SU-DHL-6 (cell line): Measurements from ENCODE around the gene SCAPER.

ENCODE experiments used
- H2AFZ ChIP-seq: fragments of 200-600 bp; sonication (generic); 2 replicates; pipeline ENCODE4 v1.6.1; 2014; ENCODE audit warnings: low read depth, mild to moderate bottlenecking, moderate library complexity, mixed read lengths, antibody characterized with exemption, low read length; ENCODE audit not compliant: severe bottlenecking
- H3F3A ChIP-seq: fragments of 200-600 bp; shearing (Covaris generic); 2 replicates; pipeline ENCODE4 v1.6.0; 2016; ENCODE audit warnings: antibody characterized with exemption, mild to moderate bottlenecking; ENCODE audit not compliant: insufficient read depth
- H3K27ac ChIP-seq: fragments of 200-600 bp; sonication (generic); 2 replicates; pipeline ENCODE4 v1.5.1; 2016; ENCODE audit warnings: low read depth, mild to moderate bottlenecking, low read length, moderate library complexity, mixed read lengths
- H3K27me3 ChIP-seq: fragments of 200-600 bp; sonication (generic), shearing (Covaris generic); 2 replicates; pipeline ENCODE4 v1.6.0; 2014; ENCODE audit warnings: mild to moderate bottlenecking, low read length
- H3K36me3 ChIP-seq: fragments of 200-600 bp; sonication (generic); 2 replicates; pipeline ENCODE4 v1.6.1; 2014; ENCODE audit warnings: mild to moderate bottlenecking, low read length, mixed read lengths
- H3K4me2 ChIP-seq: fragments of 300-600, 200-600 bp; shearing (Covaris generic), sonication (generic); 2 replicates; pipeline ENCODE4 v1.6.0; 2014; ENCODE audit warnings: low read length, low read depth, mild to moderate bottlenecking; ENCODE audit not compliant: poor library complexity, severe bottlenecking
- H3K4me3 ChIP-seq: fragments of 200-600 bp; sonication (generic); 2 replicates; pipeline ENCODE4 v1.5.1; 2014; ENCODE audit warnings: antibody characterized with exemption, low read length, mild to moderate bottlenecking, mixed read lengths; ENCODE audit not compliant: insufficient read depth, poor library complexity, severe bottlenecking
- H3K79me2 ChIP-seq: fragments of 200-600 bp; sonication (generic); 2 replicates; pipeline ENCODE4 v1.6.1; 2014; ENCODE audit warnings: mild to moderate bottlenecking, low read length, moderate library complexity; ENCODE audit not compliant: insufficient read depth
- H3K9ac ChIP-seq: fragments of 200-600 bp; sonication (generic); 2 replicates; pipeline ENCODE4 v1.7.0; 2014; ENCODE audit warnings: mild to moderate bottlenecking, low read length
- H3K9me2 ChIP-seq: fragments of 200-600 bp; sonication (generic); replicated peaks from 2 replicates; pipeline ENCODE4 v1.6.1; 2014; ENCODE audit warnings: low read length; ENCODE audit not compliant: insufficient read depth
- H3K9me3 ChIP-seq: fragments of 200-600 bp; sonication (generic); 2 replicates; pipeline ENCODE4 v1.6.1; 2014; ENCODE audit warnings: low read length, mixed read lengths; ENCODE audit not compliant: insufficient read depth
- H4K20me1 ChIP-seq: fragments of 200-600 bp; sonication (generic); 2 replicates; pipeline ENCODE4 v1.6.1; 2014; ENCODE audit warnings: low read depth, mild to moderate bottlenecking, antibody characterized with exemption, low read length, moderate library complexity, mixed read lengths
- CTCF ChIP-seq: fragments of 200-600 bp; sonication (generic); IDR thresholded peaks from one replicate; pipeline ENCODE4 v1.5.1; 2017; ENCODE audit warnings: antibody characterized with exemption, mild to moderate bottlenecking, low read length, moderate library complexity; ENCODE audit not compliant: insufficient read depth, poor library complexity, severe bottlenecking
- EZH2phosphoT487 ChIP-seq: fragments of 200-600 bp; sonication (generic), shearing (Covaris generic); conservative IDR thresholded peaks from 2 replicates; pipeline ENCODE4 v1.6.1; 2018; ENCODE audit warnings: mild to moderate bottlenecking, antibody characterized with exemption, low read length, moderate library complexity, mixed read lengths

Gene SCAPER

DNA sequence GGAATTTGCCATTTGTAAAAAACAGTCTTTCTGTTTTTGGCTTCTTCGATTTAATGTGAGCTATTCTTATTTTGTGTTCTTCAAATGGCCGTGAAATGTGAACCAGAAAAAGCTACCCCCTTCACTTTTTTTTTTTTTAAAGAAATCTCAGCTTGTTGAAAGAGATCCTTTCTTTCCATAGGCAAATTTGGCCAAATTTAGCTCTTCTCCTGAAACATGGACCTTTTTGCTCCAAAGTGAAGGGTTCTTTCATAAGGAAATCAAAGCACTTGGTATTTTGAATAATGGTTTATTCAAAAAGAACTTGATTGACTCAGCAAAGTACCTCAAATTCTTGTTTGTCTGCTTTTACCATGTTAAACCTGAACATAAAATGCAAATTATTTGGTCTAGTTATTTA is 36.5 kb upstream of the SCAPER start:
- Histone ChIP-seq H3K36me3 (no peaks in the 10 kb centered on the region), H3K4me2 (no peak overlapping the region), H3K9ac (no peak overlapping the region), H2AFZ (no peak overlapping the region), H3F3A (no peaks in the 10 kb centered on the region; the same call in 1 of the 2 replicates), H3K9me2 (no peaks in the 10 kb centered on the region), H3K79me2 (no peaks in the 10 kb centered on the region), H3K27ac (no peak overlapping the region), H3K27me3 (no peaks in the 10 kb centered on the region), H3K9me3 (no peaks in the 10 kb centered on the region), H4K20me1 (no peaks in the 10 kb centered on the region), H3K4me3 (no peak overlapping the region)
- TF ChIP-seq CTCF: no peak
- TF ChIP-seq EZH2phosphoT487: no peak

DNA sequence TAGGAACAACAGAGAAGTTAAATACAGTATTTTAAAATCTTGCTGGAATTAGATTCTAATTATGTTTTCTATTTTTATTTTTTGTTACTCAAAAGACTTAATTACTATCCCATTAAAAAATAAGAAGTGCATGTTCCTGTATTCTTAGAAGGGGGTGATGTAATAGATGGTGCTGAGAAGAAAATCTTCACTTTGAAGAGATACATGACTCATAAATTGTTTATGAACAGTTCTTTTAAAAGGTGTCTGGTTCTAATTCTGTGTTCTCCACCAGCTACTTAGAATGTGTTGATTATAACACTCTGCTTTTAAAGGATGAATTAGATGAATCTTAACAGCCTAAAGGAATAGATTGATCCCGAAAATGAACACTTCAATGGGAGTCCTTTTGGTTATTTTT is 34.6 kb upstream of the SCAPER start:
- no peak overlapping the region for H3K4me3 ChIP-seq
- no peak overlapping the region for H3K9ac ChIP-seq
- no peaks in the 10 kb centered on the region for H3K9me2 ChIP-seq
- H3K27me3 ChIP-seq: no peaks in the 10 kb centered on the region
- no peaks in the 10 kb centered on the region for H3K9me3 ChIP-seq
- H3K4me2 ChIP-seq: no peak overlapping the region
- TF ChIP-seq CTCF (no peak), EZH2phosphoT487 (no peak)
- H2AFZ ChIP-seq: no peak overlapping the region
- no peaks in the 10 kb centered on the region for H4K20me1 ChIP-seq
- H3F3A ChIP-seq: no peaks in the 10 kb centered on the region; the same call in 1 of the 2 replicates
- no peaks in the 10 kb centered on the region for H3K36me3 ChIP-seq
- no peak overlapping the region; the same call in 1 of the 2 replicates for H3K27ac ChIP-seq
- H3K79me2 ChIP-seq: no peaks in the 10 kb centered on the region

GRCh38 chr15:76938752-76939151 is 33.6 kb upstream of the SCAPER start:
- Histone ChIP-seq H3F3A (no peaks in the 10 kb centered on the region; the same call in 1 of the 2 replicates), H2AFZ (no peak overlapping the region), H3K36me3 (no peaks in the 10 kb centered on the region), H3K27me3 (no peaks in the 10 kb centered on the region), H4K20me1 (no peaks in the 10 kb centered on the region), H3K27ac (no peak overlapping the region), H3K79me2 (no peaks in the 10 kb centered on the region), H3K4me2 (no peak overlapping the region), H3K9ac (no peak overlapping the region), H3K9me3 (no peaks in the 10 kb centered on the region), H3K9me2 (no peaks in the 10 kb centered on the region), H3K4me3 (no peak overlapping the region)
- TF ChIP-seq CTCF (no peak), EZH2phosphoT487 (no peak)

DNA sequence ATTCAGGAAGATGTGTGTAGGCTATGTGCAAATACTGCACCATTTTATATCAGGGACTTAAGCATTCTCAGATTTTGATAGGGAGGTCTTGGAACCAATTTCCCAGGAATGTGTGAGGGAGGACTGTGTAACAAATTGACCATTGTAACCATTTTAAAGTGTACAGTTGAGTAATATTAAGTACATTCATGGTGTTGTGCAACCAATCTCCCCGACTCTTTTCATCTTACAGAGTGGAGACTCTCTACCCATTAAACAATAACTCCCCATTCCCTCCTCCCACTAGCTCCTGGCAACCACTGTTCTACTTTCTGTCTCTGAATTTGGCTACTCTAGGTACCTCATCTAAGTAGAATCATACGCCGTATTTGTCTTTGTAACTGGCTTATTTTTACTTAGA is 31.5 kb upstream of the SCAPER start:
- no peak overlapping the region for H2AFZ ChIP-seq
- no peaks in the 10 kb centered on the region for H3K9me2 ChIP-seq
- H3K4me2 ChIP-seq: no peak overlapping the region
- H4K20me1 ChIP-seq: no peaks in the 10 kb centered on the region
- no peaks in the 10 kb centered on the region for H3K27me3 ChIP-seq
- no peaks in the 10 kb centered on the region for H3K36me3 ChIP-seq
- H3K4me3 ChIP-seq: no peak overlapping the region
- H3K9ac ChIP-seq: no peak overlapping the region
- H3K79me2 ChIP-seq: no peaks in the 10 kb centered on the region
- no peak for TF ChIP-seq EZH2phosphoT487
- no peak for TF ChIP-seq CTCF
- no peaks in the 10 kb centered on the region; the same call in 1 of the 2 replicates for H3F3A ChIP-seq
- H3K9me3 ChIP-seq: no peaks in the 10 kb centered on the region
- H3K27ac ChIP-seq: no peak overlapping the region
